HEK293T (cell line): ENCODE data around the gene CD200R1.

Experiments
- ELF4 ChIP-seq: fragments of 450-650 bp; IDR thresholded peaks from 2 replicates; pipeline ENCODE4 v1.6.1; 2017; ENCODE audit warnings: antibody characterized with exemption
- FOXK2 ChIP-seq: fragments of 450-650 bp; IDR thresholded peaks from 2 replicates; pipeline ENCODE4 v1.6.1; 2016; ENCODE audit warnings: mild to moderate bottlenecking
- SUZ12 ChIP-seq: fragments of 450-650 bp; IDR thresholded peaks from 2 replicates; pipeline ENCODE4 v1.6.1; 2016; ENCODE audit warnings: mild to moderate bottlenecking

DNA sequence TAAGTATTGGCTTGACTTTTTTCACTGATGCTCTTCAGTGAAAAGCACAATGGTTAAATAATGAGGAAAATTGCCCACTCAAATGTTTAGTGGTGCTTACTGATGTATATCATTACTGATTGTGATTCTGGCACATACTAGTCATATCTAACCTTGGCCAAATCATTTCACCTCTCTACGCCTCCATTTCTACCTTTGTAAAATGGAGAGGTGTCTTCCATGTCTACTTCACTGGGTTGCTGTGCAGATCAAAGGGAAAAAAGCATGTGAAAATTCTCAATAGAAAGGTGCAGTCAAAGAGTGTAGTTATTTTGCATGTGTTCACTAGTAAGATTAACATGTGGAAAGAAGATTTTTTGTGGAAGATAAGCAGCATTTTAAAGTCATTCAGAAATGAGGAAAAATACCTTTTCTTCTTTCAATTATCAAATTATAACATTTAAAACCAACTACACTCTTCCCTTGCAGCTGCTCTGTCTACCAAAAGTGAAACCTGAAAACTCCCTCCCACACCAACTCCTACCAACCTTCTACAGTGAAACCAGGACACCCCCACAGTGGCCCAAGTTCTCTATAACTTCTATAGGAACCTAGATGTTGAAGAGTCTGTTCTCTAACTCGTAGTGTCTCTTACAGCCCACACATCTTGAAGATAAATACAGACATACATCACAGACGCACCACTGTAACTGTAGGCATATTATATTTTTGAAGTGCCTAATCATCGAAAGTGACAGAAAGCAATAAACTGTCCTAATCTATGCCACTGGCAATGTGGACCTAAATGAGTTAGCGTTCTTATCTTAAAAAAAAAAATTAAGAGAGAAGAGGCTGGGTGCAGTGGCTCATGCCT, 1.4 kb downstream of the CD200R1 start:
- TF ChIP-seq SUZ12 (no peak), ELF4 (no peak), FOXK2 (no peak)
